ENCODE measurements around the gene VAV3.

DNA sequence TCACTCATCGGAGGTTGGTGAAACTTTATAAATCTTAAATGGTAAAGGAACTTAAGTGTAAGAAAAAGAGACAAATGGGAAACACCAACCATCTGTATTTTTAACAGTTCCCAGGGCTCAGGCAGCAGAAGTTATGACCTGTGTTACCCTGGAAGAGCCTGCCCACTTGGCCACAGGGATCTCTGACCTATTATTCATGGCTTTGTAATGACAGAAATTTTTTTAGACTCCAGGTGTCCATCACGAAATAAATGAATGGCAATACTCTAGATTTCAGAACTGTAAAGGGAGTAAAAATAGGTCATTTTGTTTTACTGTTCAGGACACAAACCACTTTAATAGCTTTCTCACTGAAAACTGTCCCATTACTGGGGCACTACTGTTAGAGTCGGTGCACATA, 389.8 kb downstream of the VAV3 start:
- no peak for TF ChIP-seq EZH2 (IDR thresholded peaks at IDR 0.05; ENCODE audit: insufficient read depth, poor library complexity, severe bottlenecking)
- no peak for TF ChIP-seq EZH2phosphoT487 (IDR thresholded peaks at IDR 0.05; ENCODE audit: insufficient read depth, low read depth)
